ENCODE data around the gene MAP3K14.

The MAP3K14 gene

GRCh38 chr17:45300060-45300751, 16.6 kb downstream of the MAP3K14 start:
- no peak for DNase-seq (ENCODE audit: low read depth in 2 of 2)

GRCh38 chr17:45299361-45299760, 17.5 kb downstream of the MAP3K14 start:
- no peak for DNase-seq (ENCODE audit: low read depth in 2 of 2)

- DNase-seq (ENCODE audit: low read depth in 2 of 2), result no peak
Measured at GRCh38 chr17:45298546-45299285, 18.1 kb downstream of the MAP3K14 start.

- DNase-seq (ENCODE audit: low read depth in 2 of 2), result no peak
Measured at GRCh38 chr17:45296833-45297124, 20.0 kb downstream of the MAP3K14 start.

GRCh38 chr17:45296003-45296832, 20.6 kb downstream of the MAP3K14 start:
- DNase-seq (ENCODE audit: low read depth in 2 of 2), result no peak

- DNase-seq (ENCODE audit: low read depth in 2 of 2), result no peak
Measured at GRCh38 chr17:45294506-45294905, 22.3 kb downstream of the MAP3K14 start.

- DNase-seq (ENCODE audit: low read depth in 2 of 2), result no peak
Measured at GRCh38 chr17:45293413-45294211, 23.2 kb downstream of the MAP3K14 start.

GRCh38 chr17:45292696-45293412, 24.0 kb downstream of the MAP3K14 start:
- no peak for DNase-seq (ENCODE audit: low read depth in 2 of 2)

GRCh38 chr17:45291171-45291805, 25.5 kb downstream of the MAP3K14 start:
- DNase-seq (ENCODE audit: low read depth in 2 of 2), result no peak

GRCh38 chr17:45290269-45290765, 26.5 kb downstream of the MAP3K14 start:
- no peak for DNase-seq (ENCODE audit: low read depth in 2 of 2)

GRCh38 chr17:45289301-45290268, 27.2 kb downstream of the MAP3K14 start:
- no peak for DNase-seq (ENCODE audit: low read depth in 2 of 2)

- no peak for DNase-seq (ENCODE audit: low read depth in 2 of 2)
Measured at GRCh38 chr17:45288825-45289224, 28.0 kb downstream of the MAP3K14 start.

- DNase-seq (ENCODE audit: low read depth in 2 of 2), result no peak
Measured at GRCh38 chr17:45287526-45288500, 29.0 kb downstream of the MAP3K14 start.

- DNase-seq (ENCODE audit: low read depth in 2 of 2), result no peak
Measured at GRCh38 chr17:45286286-45286685, 30.5 kb downstream of the MAP3K14 start.

GRCh38 chr17:45284176-45285140, 32.4 kb downstream of the MAP3K14 start:
- DNase-seq (ENCODE audit: low read depth in 2 of 2), result no peak

- DNase-seq (ENCODE audit: low read depth in 2 of 2), result no peak
Measured at GRCh38 chr17:45283711-45284110, 33.1 kb downstream of the MAP3K14 start.

Data from stimulated activated CD4-positive, alpha-beta T cell treated with anti-CD3 and anti-CD28 coated beads, Interleukin-15, amount 100 ng/mL, for 48 hours (primary cell).